Transverse colon (tissue), 4 donors: Measurements from ENCODE around the gene WWOX.

Experiments used
- POLR2A ChIP-seq: fragments of 450-650 bp; IDR thresholded peaks from one replicate; pipeline ENCODE4 v1.6.1; 2016; ENCODE audit warnings: antibody characterized with exemption, mild to moderate bottlenecking, moderate library complexity
- POLR2AphosphoS5 ChIP-seq, 3 donors: sonication (generic); formaldehyde crosslinking; IDR thresholded peaks; one replicate each; pipeline ENCODE4 v1.6.1; 2016; ENCODE audit warnings: antibody characterized with exemption in 3 of 3
- TF ChIP-seq, protein P1 (sequence below), 5 experiments: fragments of 200-600 bp in 3 of 5; fragments of 450-650 bp in 2 of 5; sonication (generic) in 3 of 5; IDR thresholded peaks; 1 replicate in 2 of 5; 2 replicates in 3 of 5; pipeline ENCODE4 v1.5.1; 2016 to 2017; ENCODE audit warnings: antibody characterized with exemption in 5 of 5, inconsistent platforms in 3 of 5, mild to moderate bottlenecking in 2 of 5, moderate library complexity in 1 of 5

DNA sequence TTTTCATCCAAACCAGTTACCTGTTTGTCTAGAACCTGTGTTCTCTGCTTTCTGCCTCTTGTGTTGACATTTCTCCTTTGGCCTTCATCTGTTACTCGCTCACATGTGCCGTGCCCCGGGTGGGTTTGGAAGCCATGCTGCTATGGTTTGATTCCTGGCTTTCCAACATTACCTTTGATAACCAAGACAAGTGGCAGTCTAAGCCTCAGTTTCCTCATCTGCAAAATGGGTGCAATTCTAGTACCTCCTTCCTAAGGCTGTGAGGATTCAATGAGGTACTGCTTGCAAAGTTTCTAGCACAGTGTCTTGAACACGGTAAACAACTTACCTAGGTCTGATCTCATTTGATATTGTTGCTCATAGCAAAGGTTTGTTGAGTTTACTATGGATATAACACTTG is 665.0 kb downstream of the WWOX start:
- TF ChIP-seq, protein P1, sequence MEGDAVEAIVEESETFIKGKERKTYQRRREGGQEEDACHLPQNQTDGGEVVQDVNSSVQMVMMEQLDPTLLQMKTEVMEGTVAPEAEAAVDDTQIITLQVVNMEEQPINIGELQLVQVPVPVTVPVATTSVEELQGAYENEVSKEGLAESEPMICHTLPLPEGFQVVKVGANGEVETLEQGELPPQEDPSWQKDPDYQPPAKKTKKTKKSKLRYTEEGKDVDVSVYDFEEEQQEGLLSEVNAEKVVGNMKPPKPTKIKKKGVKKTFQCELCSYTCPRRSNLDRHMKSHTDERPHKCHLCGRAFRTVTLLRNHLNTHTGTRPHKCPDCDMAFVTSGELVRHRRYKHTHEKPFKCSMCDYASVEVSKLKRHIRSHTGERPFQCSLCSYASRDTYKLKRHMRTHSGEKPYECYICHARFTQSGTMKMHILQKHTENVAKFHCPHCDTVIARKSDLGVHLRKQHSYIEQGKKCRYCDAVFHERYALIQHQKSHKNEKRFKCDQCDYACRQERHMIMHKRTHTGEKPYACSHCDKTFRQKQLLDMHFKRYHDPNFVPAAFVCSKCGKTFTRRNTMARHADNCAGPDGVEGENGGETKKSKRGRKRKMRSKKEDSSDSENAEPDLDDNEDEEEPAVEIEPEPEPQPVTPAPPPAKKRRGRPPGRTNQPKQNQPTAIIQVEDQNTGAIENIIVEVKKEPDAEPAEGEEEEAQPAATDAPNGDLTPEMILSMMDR (IDR thresholded peaks at IDR 0.05) = no peak
- TF ChIP-seq POLR2A (no peak), POLR2AphosphoS5 (IDR thresholded peaks at IDR 0.05) (no peak)
